Measurements from ENCODE around the gene UBL7.
"Not testable (repeated sequence)": the region's sequence is repeated elsewhere in the genome, so short reads cannot be mapped to it uniquely, and the experiment has no call there.

The UBL7 gene

GRCh38 chr15:74461847-74462511, 1.0 kb upstream of the UBL7 start:
- no peak for DNase-seq

GRCh38 chr15:74460298-74460697, 662 bp downstream of the UBL7 start:
- DNase-seq, result no peak

- DNase-seq, result not testable (repeated sequence)
Observed at GRCh38 chr15:74459798-74460197, 1.2 kb downstream of the UBL7 start.

GRCh38 chr15:74458473-74458872, 2.5 kb downstream of the UBL7 start:
- DNase-seq, result no peak

- DNase-seq, result not testable (repeated sequence)
Observed at GRCh38 chr15:74457036-74457435, 3.9 kb downstream of the UBL7 start.

GRCh38 chr15:74454764-74455500, 6.0 kb downstream of the UBL7 start:
- DNase-seq, result no peak

GRCh38 chr15:74453925-74454763, 6.8 kb downstream of the UBL7 start:
- no peak for DNase-seq

GRCh38 chr15:74451861-74452835, 8.8 kb downstream of the UBL7 start:
- no peak for DNase-seq

GRCh38 chr15:74451322-74451721, 9.6 kb downstream of the UBL7 start:
- DNase-seq, result no peak

GRCh38 chr15:74449643-74450205, 11.2 kb downstream of the UBL7 start:
- no peak for DNase-seq

GRCh38 chr15:74449095-74449494, 11.9 kb downstream of the UBL7 start:
- DNase-seq, result no peak

GRCh38 chr15:74445816-74446763, 14.9 kb downstream of the UBL7 start:
- DNase-seq, result no peak

GRCh38 chr15:74444106-74445062, 16.6 kb downstream of the UBL7 start:
- DNase-seq, result no peak

GRCh38 chr15:74443100-74443909, 17.7 kb downstream of the UBL7 start:
- DNase-seq, result no peak

- DNase-seq, result no peak
Observed at GRCh38 chr15:74442604-74443003, 18.4 kb downstream of the UBL7 start.

- DNase-seq, result no peak
Observed at GRCh38 chr15:74442063-74442462, 18.9 kb downstream of the UBL7 start.

- DNase-seq, result no peak
Observed at GRCh38 chr15:74441248-74441941, 19.6 kb downstream of the UBL7 start.

GRCh38 chr15:74438721-74439316, 22.1 kb downstream of the UBL7 start:
- peak; percentile 15 for DNase-seq
